Measurements from ENCODE around the gene NNT. TPM values are rescaled to one million over a fixed set of nuclear protein-coding genes. Genes with fewer than 3 reads are reported as not detected.

Gene NNT
- total RNA-seq, 3 donors from 2014 or later (not counting 1 experiment from before 2014, with no cell fraction given): 57.0 to 66.1 (median 64.6) TPM

DNA sequence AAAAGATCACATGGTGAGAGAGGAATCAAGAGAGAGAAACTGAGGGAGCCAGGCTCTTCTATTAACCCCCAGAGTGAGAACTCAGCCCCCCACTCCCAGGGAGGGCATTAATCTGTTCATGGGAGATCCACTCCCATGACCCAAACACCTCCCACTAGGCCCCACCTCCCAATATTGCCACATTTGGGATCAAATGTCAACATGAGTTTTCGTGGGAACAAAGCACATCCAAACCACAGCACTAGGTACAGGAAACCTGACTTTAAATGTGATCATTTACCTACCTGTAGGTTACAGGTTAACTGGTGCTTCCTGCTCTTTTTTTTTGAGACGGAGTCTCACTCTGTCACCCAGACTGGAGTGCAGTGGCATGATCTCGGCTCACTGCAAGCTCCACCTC is 16.9 kb downstream of the NNT start:
- 93% methylated on average over 3 of the region's 3 CpGs for WGBS (ENCODE audit: insufficient coverage)
- no peaks in the 10 kb centered on the region for H3K27me3 ChIP-seq (ENCODE audit: control insufficient read depth, insufficient read depth, low read length)
- Mint-ChIP-seq H3K4me3 (no peak overlapping the region), H3K36me3 (no peaks in the 10 kb centered on the region), H3K9me3 (no peaks in the 10 kb centered on the region), H3K27me3 (ENCODE audit: low read depth in 2 of 2) (no peaks in the 10 kb centered on the region), H3K27ac (peak overlapping the region in 1 of 2 donors; percentile 47), H3K4me1 (peaks cover 36 to 38% of the 10 kb centered on the region in 2 donors)
- no peak for DNase-seq
- no peaks in the 10 kb centered on the region for H3K9me3 ChIP-seq (ENCODE audit: control insufficient read depth, insufficient read depth, low read length)
- no peak overlapping the region for H3K4me3 ChIP-seq (ENCODE audit: low read length)
- intact Hi-C loops (cut with micrococcal nuclease): no loop called here
- TF ChIP-seq, protein P1, sequence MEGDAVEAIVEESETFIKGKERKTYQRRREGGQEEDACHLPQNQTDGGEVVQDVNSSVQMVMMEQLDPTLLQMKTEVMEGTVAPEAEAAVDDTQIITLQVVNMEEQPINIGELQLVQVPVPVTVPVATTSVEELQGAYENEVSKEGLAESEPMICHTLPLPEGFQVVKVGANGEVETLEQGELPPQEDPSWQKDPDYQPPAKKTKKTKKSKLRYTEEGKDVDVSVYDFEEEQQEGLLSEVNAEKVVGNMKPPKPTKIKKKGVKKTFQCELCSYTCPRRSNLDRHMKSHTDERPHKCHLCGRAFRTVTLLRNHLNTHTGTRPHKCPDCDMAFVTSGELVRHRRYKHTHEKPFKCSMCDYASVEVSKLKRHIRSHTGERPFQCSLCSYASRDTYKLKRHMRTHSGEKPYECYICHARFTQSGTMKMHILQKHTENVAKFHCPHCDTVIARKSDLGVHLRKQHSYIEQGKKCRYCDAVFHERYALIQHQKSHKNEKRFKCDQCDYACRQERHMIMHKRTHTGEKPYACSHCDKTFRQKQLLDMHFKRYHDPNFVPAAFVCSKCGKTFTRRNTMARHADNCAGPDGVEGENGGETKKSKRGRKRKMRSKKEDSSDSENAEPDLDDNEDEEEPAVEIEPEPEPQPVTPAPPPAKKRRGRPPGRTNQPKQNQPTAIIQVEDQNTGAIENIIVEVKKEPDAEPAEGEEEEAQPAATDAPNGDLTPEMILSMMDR (IDR thresholded peaks at IDR 0.05): no peak
- peaks cover 42% of the 10 kb centered on the region for H3K36me3 ChIP-seq (ENCODE audit: control insufficient read depth, insufficient read depth, low read length)
- ATAC-seq: no peak
- H3K4me1 ChIP-seq (ENCODE audit: control insufficient read depth, insufficient read depth, low read length): no peaks in the 10 kb centered on the region
- H3K27ac ChIP-seq (ENCODE audit: low read length): no peak overlapping the region

DNA sequence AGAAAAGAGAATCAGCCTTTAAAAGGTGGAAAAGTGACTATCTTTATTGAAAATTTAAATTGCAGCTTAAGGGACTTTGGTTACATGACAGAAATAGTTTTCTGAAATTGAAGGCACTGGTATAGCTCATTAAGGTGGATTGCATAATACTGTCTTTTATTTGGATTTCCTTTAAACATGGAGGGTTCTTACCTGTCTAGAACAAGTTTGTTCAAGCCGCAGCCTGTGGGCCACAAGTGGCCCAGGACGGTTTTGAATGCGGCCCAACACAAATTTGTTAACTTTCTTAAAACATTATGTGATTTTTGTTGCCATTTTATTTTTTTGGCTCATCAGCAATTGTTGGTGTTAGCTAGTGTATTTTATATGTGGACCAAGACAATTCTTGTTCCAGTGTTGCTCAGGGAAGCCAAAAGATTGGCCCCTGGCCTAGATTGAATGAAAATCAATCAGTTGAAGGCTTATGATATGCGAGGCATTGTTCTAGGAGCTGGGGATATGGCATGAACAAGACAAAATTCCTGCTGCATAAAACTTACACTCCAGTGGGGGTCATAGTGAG is 18.0 kb downstream of the NNT start:
- intact Hi-C loops (cut with micrococcal nuclease): no loop called here

DNA sequence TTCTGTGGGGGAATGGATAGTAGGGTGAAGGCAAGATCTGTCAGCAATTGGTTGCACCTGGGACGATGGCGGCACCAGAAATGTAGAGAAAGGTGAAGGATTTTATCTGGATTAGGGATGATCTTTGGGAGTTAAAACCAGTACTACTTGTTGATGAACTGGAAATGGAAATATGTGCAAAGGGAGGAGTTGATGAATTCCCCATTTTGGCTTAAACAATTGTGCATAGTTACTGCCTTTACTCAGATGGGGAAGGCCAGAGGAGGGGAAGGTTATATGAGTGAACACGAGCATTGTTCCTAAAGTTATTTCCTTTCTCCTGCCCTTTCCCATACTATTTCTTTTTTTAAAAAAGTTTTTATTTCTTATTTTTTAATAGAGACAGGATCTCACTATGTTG is 19.1 kb downstream of the NNT start:
- H3K27me3 Mint-ChIP-seq (ENCODE audit: low read depth in 2 of 2): no peaks in the 10 kb centered on the region
- Histone ChIP-seq H3K36me3 (ENCODE audit: control insufficient read depth, insufficient read depth, low read length) (peaks cover 29% of the 10 kb centered on the region), H3K4me3 (ENCODE audit: low read length) (no peak overlapping the region), H3K9me3 (ENCODE audit: control insufficient read depth, insufficient read depth, low read length) (no peaks in the 10 kb centered on the region), H3K27me3 (ENCODE audit: control insufficient read depth, insufficient read depth, low read length) (no peaks in the 10 kb centered on the region), H3K4me1 (ENCODE audit: control insufficient read depth, insufficient read depth, low read length) (no peaks in the 10 kb centered on the region), H3K27ac (ENCODE audit: low read length) (no peak overlapping the region)
- H3K4me1 Mint-ChIP-seq: peaks cover 37 to 38% of the 10 kb centered on the region in 2 donors
- no peaks in the 10 kb centered on the region for H3K36me3 Mint-ChIP-seq
- DNase-seq: no peak
- peak overlapping the region in 1 of 2 donors; percentile 30 for H3K27ac Mint-ChIP-seq
- no peak for ATAC-seq
- H3K4me3 Mint-ChIP-seq: no peak overlapping the region
- WGBS (ENCODE audit: insufficient coverage): 100% methylated on average over 2 of the region's 3 CpGs
- H3K9me3 Mint-ChIP-seq: no peaks in the 10 kb centered on the region
- TF ChIP-seq, protein P1 (IDR thresholded peaks at IDR 0.05): no peak
- intact Hi-C loops (cut with micrococcal nuclease): no loop called here

More for the DNA sequence above, 18.0 kb downstream of the NNT start:
- no peak overlapping the region for H3K27ac ChIP-seq (ENCODE audit: low read length)
- no peak overlapping the region for H3K4me3 ChIP-seq (ENCODE audit: low read length)
- H3K9me3 Mint-ChIP-seq: no peaks in the 10 kb centered on the region
- H3K4me1 Mint-ChIP-seq: peaks cover 37 to 38% of the 10 kb centered on the region in 2 donors
- H3K9me3 ChIP-seq (ENCODE audit: control insufficient read depth, insufficient read depth, low read length): no peaks in the 10 kb centered on the region
- no peaks in the 10 kb centered on the region for H3K4me1 ChIP-seq (ENCODE audit: control insufficient read depth, insufficient read depth, low read length)
- no peak overlapping the region for H3K4me3 Mint-ChIP-seq
- ATAC-seq (no peak), DNase-seq (no peak)
- peak overlapping the region in 1 of 2 donors; percentile 30 for H3K27ac Mint-ChIP-seq
- TF ChIP-seq, protein P1 (IDR thresholded peaks at IDR 0.05): no peak
- 100% methylated on average over 4 of the region's 4 CpGs for WGBS (ENCODE audit: insufficient coverage)
- no peaks in the 10 kb centered on the region for H3K27me3 ChIP-seq (ENCODE audit: control insufficient read depth, insufficient read depth, low read length)
- H3K27me3 Mint-ChIP-seq (ENCODE audit: low read depth in 2 of 2): no peaks in the 10 kb centered on the region
- no peaks in the 10 kb centered on the region for H3K36me3 Mint-ChIP-seq
- peaks cover 38% of the 10 kb centered on the region for H3K36me3 ChIP-seq (ENCODE audit: control insufficient read depth, insufficient read depth, low read length)
